ENCODE data around the gene UPF3A. TPM values are rescaled to one million over a fixed set of nuclear protein-coding genes. Genes with fewer than 3 reads are reported as not detected.

Gene UPF3A
- total RNA-seq = 21.8 TPM
- long read RNA-seq, partial matches to known transcripts = 9 of 38 reads
- long read RNA-seq, other reads (novel, unspliced or antisense) = 20 of 38 reads

DNA sequence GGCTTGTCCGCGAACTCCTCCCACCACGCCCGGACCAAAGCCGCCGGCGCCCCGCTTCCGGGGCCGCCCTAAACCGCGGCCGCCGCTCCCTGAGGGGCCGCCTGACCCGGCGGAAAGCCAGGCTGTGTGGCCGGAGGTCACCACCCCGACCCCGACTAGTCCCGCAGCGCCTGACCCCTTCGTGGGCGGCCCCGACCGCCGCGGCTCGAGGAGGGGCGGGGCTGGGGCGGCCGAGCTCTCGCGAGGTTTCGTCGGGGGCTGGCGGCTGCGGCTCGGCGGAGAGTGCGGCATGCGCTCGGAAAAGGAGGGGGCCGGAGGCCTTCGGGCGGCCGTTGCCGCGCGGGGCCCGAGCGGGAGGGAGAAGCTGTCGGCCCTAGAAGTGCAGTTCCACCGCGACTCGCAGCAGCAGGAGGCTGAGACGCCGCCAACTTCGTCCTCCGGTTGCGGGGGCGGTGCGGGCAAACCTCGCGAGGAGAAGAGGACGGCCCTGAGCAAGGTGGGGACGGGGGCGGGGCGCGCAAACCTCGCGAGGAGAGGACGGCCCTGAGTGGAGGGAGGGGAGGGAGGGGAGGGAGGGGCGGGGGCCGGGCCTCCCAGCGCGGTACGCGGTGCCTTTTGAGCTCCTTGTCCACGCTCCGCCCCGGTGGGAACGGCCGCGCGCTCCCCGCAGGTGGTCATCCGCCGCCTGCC lies at the start of gene UPF3A:
Gene UPF3A (plus strand): TSS at position 251 of the 690 bp plus-strand sequence. CDS start 39 bp downstream, at position 290.
- Histone ChIP-seq H3K27ac (replicated peaks) (peak within 1 kb of the TSS; percentile 99), H3K27me3 (ENCODE audit: low read depth) (no peaks in the 10 kb centered on the region), H3K9me3 (replicated peaks) (no peaks in the 10 kb centered on the region), H3K4me1 (peaks cover 37% of the 10 kb centered on the region), H3K4me3 (peak within 1 kb of the TSS; percentile 78), H3K36me3 (peaks cover 27% of the 10 kb centered on the region)
- DNase-seq = peak; percentile 93
- TF ChIP-seq CTCF (IDR thresholded peaks at IDR 0.05; ENCODE audit: borderline replicate concordance) = no peak
- intact Hi-C loops (cut with micrococcal nuclease) = no loop called here

GRCh38 chr13:114231886-114232285 lies 49.5 kb upstream of the UPF3A start:
- no peak for DNase-seq
- intact Hi-C loops (cut with micrococcal nuclease) = no loop called here
- Histone ChIP-seq H3K27ac (replicated peaks) (no peak overlapping the region), H3K27me3 (ENCODE audit: low read depth) (peaks cover 38% of the 10 kb centered on the region), H3K9me3 (replicated peaks) (no peaks in the 10 kb centered on the region), H3K36me3 (peaks cover 3% of the 10 kb centered on the region), H3K4me1 (peaks cover 24% of the 10 kb centered on the region), H3K4me3 (no peak overlapping the region)
- no peak for TF ChIP-seq CTCF (IDR thresholded peaks at IDR 0.05; ENCODE audit: borderline replicate concordance)

- intact Hi-C loops (cut with micrococcal nuclease) = no loop called here
- Histone ChIP-seq H3K9me3 (replicated peaks) (no peaks in the 10 kb centered on the region), H3K27me3 (ENCODE audit: low read depth) (peaks cover 16% of the 10 kb centered on the region), H3K27ac (replicated peaks) (peak overlapping the region; percentile 90), H3K4me3 (peak overlapping the region; percentile 90), H3K4me1 (peaks cover 25% of the 10 kb centered on the region), H3K36me3 (peaks cover 26% of the 10 kb centered on the region)
- no peak for TF ChIP-seq CTCF (IDR thresholded peaks at IDR 0.05; ENCODE audit: borderline replicate concordance)
- no peak for DNase-seq
Observed at GRCh38 chr13:114234266-114234644, 47.1 kb upstream of the UPF3A start.

DNA sequence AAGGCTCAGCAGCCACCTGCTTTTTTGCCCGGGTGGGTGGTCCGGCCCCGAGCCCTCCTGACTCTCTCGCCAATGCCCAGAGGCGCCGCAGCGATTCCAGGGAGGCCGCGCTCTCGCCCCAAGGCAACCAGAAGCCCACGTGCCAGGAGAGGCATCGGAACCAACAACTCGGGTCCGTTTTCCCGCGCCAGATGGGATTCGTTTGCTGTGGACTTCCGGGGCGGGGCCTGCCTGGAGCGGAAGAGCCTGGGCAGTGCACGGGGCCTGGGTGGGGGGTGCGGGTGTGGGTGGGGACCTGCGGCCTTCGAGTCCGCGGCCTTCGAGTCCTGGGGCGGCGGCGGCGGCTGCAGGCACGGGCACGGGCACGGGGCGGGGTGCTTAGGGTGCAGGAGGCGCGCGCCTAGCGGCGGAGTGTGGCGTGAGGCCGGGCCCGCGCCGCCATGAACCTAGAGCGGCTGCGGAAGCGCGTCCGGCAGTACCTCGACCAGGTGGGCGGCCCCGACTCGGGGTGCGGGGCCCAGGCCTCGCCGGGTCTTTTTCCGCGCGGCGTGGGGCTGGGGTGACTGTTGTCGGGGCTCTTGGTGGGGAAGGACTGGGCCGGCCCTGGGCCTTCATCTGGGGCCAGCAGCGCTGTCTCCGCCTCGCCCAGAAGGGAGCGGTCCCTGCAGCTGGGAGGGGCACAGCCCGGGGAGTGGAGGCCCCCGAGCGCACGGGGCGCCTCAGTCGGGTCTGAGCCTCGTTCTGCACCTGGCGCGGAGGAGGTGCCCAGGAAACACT lies 46.6 kb upstream of the UPF3A start, which contains the start of gene CDC16:
Gene CDC16 (plus strand): TSS at position 253 of the 777 bp plus-strand sequence. CDS start 188 bp downstream, at position 441.
- intact Hi-C loops (cut with micrococcal nuclease) = no loop called here
- peak; percentile 94 for DNase-seq

More for the DNA sequence above, 46.6 kb upstream of the UPF3A start, which contains the start of gene CDC16:
- Histone ChIP-seq H3K27me3 (ENCODE audit: low read depth) (peaks cover 11% of the 10 kb centered on the region), H3K9me3 (replicated peaks) (no peaks in the 10 kb centered on the region), H3K36me3 (peaks cover 32% of the 10 kb centered on the region), H3K4me3 (peak within 1 kb of the TSS; percentile 90), H3K4me1 (peaks cover 25% of the 10 kb centered on the region), H3K27ac (replicated peaks) (peak within 1 kb of the TSS; percentile 90)
- TF ChIP-seq CTCF (IDR thresholded peaks at IDR 0.05; ENCODE audit: borderline replicate concordance) = peak; percentile 47
